ENCODE data around the gene IL18BP. TPM values are rescaled to one million over a fixed set of nuclear protein-coding genes. Genes with fewer than 3 reads are reported as not detected.

The IL18BP gene
- total RNA-seq, 2 experiments from 2014 or later, result 14.7 to 16.8 TPM

- ChIA-PET POLR2A (interaction anchor here (1.0 to 5.4 kb wide), 22 partner anchors 10 to 393 kb away, joined by 3 to 52 read pairs (median 10); partner anchors contain the start of genes ANAPC15, CLPB, IL18BP and LAMTOR1), CTCF (interaction anchor here (1.3 to 4.5 kb wide), 5 partner anchors 13 to 50 kb away, joined by 4 to 24 read pairs (median 8); no protein-coding TSS in a partner anchor)
- DNase-seq (peak; percentile 34 to 71 (median 48)), ATAC-seq (ENCODE audit: poor library complexity) (peak; percentile 22)
- H3K9me3 Mint-ChIP-seq, result no peaks in the 10 kb centered on the region
- no peak for TF ChIP-seq CTCF (IDR thresholded peaks at IDR 0.05)
- Histone ChIP-seq H3K4me1 (ENCODE audit: insufficient read depth, low read length) (peaks cover 63% of the 10 kb centered on the region), H3K36me3 (ENCODE audit: insufficient read depth, low read length) (peaks cover 3% of the 10 kb centered on the region), H3K27me3 (ENCODE audit: control insufficient read depth in 1 of 2, insufficient read depth in 2 of 2, low read length in 2 of 2) (no peaks in the 10 kb centered on the region), H3K9me3 (ENCODE audit: control insufficient read depth in 1 of 2, insufficient read depth in 1 of 2, low read length in 2 of 2) (no peaks in the 10 kb centered on the region), H3K4me3 (ENCODE audit: low read length) (peak overlapping the region; percentile 75), H3K27ac (ENCODE audit: low read depth in 1 of 2, low read length in 2 of 2) (peak overlapping the region; percentile 91 to 95)
- H3K36me3 Mint-ChIP-seq (ENCODE audit: low read depth), result peaks cover 5% of the 10 kb centered on the region
- intact Hi-C loops (cut with DNase I, micrococcal nuclease), result loop anchor here (1.0 to 5.0 kb wide), 5 partner anchors 38 to 771 kb away; partner anchors contain the start of genes ANAPC15 (in 1 of the 2), ATG16L2 (in 1 of the 2), INPPL1 (in 1 of the 2) and LRRC51 (in 1 of the 2)
- no peak overlapping the region for H3K4me3 Mint-ChIP-seq
- H3K27ac Mint-ChIP-seq, result no peak overlapping the region
- H3K4me1 Mint-ChIP-seq (ENCODE audit: low read depth), result peaks cover 39% of the 10 kb centered on the region
- no peaks in the 10 kb centered on the region for H3K27me3 Mint-ChIP-seq
Measured at GRCh38 chr11:72041364-72042063, 42.8 kb downstream of the IL18BP start.

- DNase-seq (peak in 2 of 14 experiments; percentile 11 to 25), ATAC-seq (ENCODE audit: poor library complexity) (peak; percentile 23)
- H3K27me3 ChIP-seq (ENCODE audit: control insufficient read depth in 1 of 2, insufficient read depth in 2 of 2, low read length in 2 of 2), result no peaks in the 10 kb centered on the region
- H3K9me3 ChIP-seq (ENCODE audit: control insufficient read depth in 1 of 2, insufficient read depth in 1 of 2, low read length in 2 of 2), result no peaks in the 10 kb centered on the region
- peak overlapping the region; percentile 91 to 95 for H3K27ac ChIP-seq (ENCODE audit: low read depth in 1 of 2, low read length in 2 of 2)
- POLR2A ChIA-PET, result interaction anchor here (0.6 to 5.4 kb wide), 13 partner anchors 9 to 70 kb away, joined by 3 to 44 read pairs (median 6); partner anchors contain the start of genes ANAPC15 and IL18BP
- Mint-ChIP-seq H3K4me3 (no peak overlapping the region), H3K27me3 (no peaks in the 10 kb centered on the region), H3K36me3 (ENCODE audit: low read depth) (no peaks in the 10 kb centered on the region), H3K9me3 (no peaks in the 10 kb centered on the region), H3K4me1 (ENCODE audit: low read depth) (peaks cover 33% of the 10 kb centered on the region), H3K27ac (no peak overlapping the region)
- H3K4me3 ChIP-seq (ENCODE audit: low read length), result peak overlapping the region; percentile 75
- intact Hi-C loops (cut with DNase I, micrococcal nuclease), result loop anchor here in 1 of 2 experiments (2.0 to 5.0 kb wide), 2 partner anchors 183 to 770 kb away; partner anchors contain the start of genes ATG16L2 and INPPL1
- no peak for TF ChIP-seq CTCF (IDR thresholded peaks at IDR 0.05)
- H3K4me1 ChIP-seq (ENCODE audit: insufficient read depth, low read length), result peaks cover 56% of the 10 kb centered on the region
- CTCF ChIA-PET, result interaction anchor here (0.7 to 2.9 kb wide), 4 partner anchors 17 to 78 kb away, joined by 3 to 15 read pairs (median 4); no protein-coding TSS in a partner anchor
- H3K36me3 ChIP-seq (ENCODE audit: insufficient read depth, low read length), result no peaks in the 10 kb centered on the region
Measured at GRCh38 chr11:72042064-72042745, 43.5 kb downstream of the IL18BP start.

GRCh38 chr11:72045849-72046248 lies 47.1 kb downstream of the IL18BP start:
- CTCF ChIA-PET, result interaction anchor here (1.6 kb wide), 1 partner anchor 10 kb away, joined by 3 read pairs; no protein-coding TSS in a partner anchor
- no peak overlapping the region for H3K27ac Mint-ChIP-seq
- no peak for ATAC-seq (ENCODE audit: poor library complexity)

More at GRCh38 chr11:72045849-72046248, 47.1 kb downstream of the IL18BP start:
- Histone ChIP-seq H3K27ac (ENCODE audit: low read depth in 1 of 2, low read length in 2 of 2) (no peak overlapping the region), H3K4me3 (ENCODE audit: low read length) (no peak overlapping the region), H3K9me3 (ENCODE audit: control insufficient read depth in 1 of 2, insufficient read depth in 1 of 2, low read length in 2 of 2) (no peaks in the 10 kb centered on the region), H3K36me3 (ENCODE audit: insufficient read depth, low read length) (no peaks in the 10 kb centered on the region), H3K4me1 (ENCODE audit: insufficient read depth, low read length) (peaks cover 26% of the 10 kb centered on the region), H3K27me3 (ENCODE audit: control insufficient read depth in 1 of 2, insufficient read depth in 2 of 2, low read length in 2 of 2) (no peaks in the 10 kb centered on the region)
- DNase-seq, result no peak
- no peaks in the 10 kb centered on the region for H3K27me3 Mint-ChIP-seq
- no peak overlapping the region for H3K4me3 Mint-ChIP-seq
- POLR2A ChIA-PET, result no interaction called here
- intact Hi-C loops (cut with DNase I, micrococcal nuclease), result no loop called here
- TF ChIP-seq CTCF (IDR thresholded peaks at IDR 0.05), result no peak
- H3K9me3 Mint-ChIP-seq, result no peaks in the 10 kb centered on the region
- no peaks in the 10 kb centered on the region for H3K36me3 Mint-ChIP-seq (ENCODE audit: low read depth)
- H3K4me1 Mint-ChIP-seq (ENCODE audit: low read depth), result peaks cover 32% of the 10 kb centered on the region
